OCI-LY1 (cell line): Measurements from ENCODE around the gene TLR9.

ENCODE experiments used
- CTCF ChIP-seq: fragments of 200-600 bp; sonication (generic), shearing (Covaris generic); IDR thresholded peaks from 2 replicates; pipeline ENCODE4 v1.5.1; 2017; ENCODE audit warnings: mild to moderate bottlenecking, antibody characterized with exemption, low read length, moderate library complexity, mixed read lengths
- EZH2 ChIP-seq: fragments of 200-600 bp; sonication (generic), shearing (Covaris generic); IDR thresholded peaks from 2 replicates; pipeline ENCODE4 v1.8.0; 2017; ENCODE audit warnings: borderline replicate concordance, mixed run types, mild to moderate bottlenecking, antibody characterized with exemption, low read length, moderate library complexity, mixed read lengths

DNA sequence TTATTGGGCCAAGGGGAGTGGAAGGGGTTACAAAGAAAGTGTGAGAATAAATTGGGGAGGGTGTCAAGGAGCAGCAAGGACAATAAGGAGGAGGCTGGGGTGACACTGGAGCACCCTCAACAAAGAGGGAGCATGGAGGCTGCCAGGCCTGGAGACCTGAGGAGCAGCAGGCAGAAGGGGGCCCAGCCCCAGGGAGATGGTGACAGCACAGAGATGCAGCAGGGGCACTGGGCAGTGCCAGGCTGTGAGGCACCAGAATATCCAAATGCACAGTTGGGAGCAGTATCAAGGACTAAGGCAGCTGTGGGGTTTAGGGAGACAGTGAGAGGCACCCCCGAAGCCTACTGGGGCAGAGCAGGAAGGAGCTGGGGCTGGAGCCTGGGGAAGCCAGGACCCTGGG is 46.9 kb downstream of the TLR9 start:
- TF ChIP-seq CTCF (no peak), EZH2 (no peak)
